ENCODE measurements around the gene HEATR1.
"Not testable (repeated sequence)": the region's sequence is repeated elsewhere in the genome, so short reads cannot be mapped to it uniquely, and the experiment has no call there.

The HEATR1 gene

DNA sequence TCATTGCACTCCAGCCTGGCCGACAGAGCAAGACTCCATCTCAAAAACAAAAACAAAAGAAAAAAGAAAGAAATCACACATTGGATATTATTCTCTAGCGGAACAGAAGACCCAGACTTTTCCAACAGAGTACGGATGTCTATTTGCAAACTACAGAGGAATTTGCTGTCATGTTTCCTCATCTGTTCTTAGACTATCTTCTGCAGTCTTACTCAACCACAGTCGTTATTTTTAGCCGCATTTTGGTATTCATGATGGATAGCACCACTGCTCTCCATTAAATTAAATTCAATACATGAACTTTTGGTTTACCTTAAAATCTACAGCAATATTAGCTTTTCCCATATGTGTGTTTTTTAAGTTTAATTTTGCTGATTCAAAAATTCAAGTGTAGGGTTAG lies 14.2 kb upstream of the HEATR1 start:
- no peak overlapping the region for H3K4me3 ChIP-seq (ENCODE audit: low read length in 2 of 2)
- no peak overlapping the region for H3K9ac ChIP-seq (ENCODE audit: low read length in 2 of 2)
- H3K27ac ChIP-seq (ENCODE audit: low read length): no peak overlapping the region
- no peaks in the 10 kb centered on the region for H3K4me1 ChIP-seq (ENCODE audit: control insufficient read depth, insufficient read depth, low read length)
- H3K36me3 ChIP-seq (ENCODE audit: control insufficient read depth in 2 of 2, insufficient read depth in 2 of 2, low read length in 2 of 2): no peaks in the 10 kb centered on the region
- H3K9me3 ChIP-seq (ENCODE audit: control insufficient read depth in 2 of 2, low read length in 2 of 2): peaks cover 8% of the 10 kb centered on the region in 2 donors
- peaks cover 0 to 7% of the 10 kb centered on the region in 2 donors for H3K27me3 ChIP-seq (ENCODE audit: control insufficient read depth in 1 of 2, insufficient read depth in 2 of 2, low read length in 2 of 2)

DNA sequence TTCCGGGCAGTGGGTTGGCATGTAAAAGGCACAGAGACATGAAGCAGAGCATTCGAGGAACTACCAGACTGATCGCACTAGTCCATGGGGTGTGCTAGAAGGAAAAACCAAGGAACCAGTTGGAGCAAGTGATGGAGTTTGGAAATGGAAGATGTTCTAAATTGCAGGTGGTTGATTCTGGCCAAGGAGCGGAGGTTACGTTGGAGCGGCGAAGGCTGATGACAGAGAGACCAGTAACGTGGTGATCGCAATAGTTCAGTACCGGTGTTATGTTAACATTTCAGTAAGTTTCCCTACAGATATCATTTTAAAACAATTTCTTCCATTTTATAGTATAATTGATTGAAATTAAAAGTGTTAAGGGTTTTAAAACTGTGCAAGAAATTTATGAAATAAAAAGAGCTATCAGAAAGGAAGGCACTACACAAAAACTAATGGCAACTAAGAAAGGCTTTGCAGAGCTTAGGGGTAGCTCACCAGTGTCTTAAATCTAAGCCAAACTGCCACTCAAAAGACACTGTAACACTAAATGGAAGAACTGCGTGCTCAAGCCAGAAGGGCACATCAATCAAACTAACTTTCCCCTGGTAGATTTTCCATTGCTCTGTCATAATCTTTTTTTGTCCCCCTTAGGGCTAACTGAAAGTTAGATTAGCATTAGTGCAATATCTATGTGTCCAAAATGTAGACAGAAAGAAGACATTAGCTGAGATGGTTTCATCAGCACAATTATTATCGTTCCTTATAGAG lies 11.3 kb upstream of the HEATR1 start:
- Histone ChIP-seq H3K4me3 (ENCODE audit: low read length in 2 of 2) (no peak overlapping the region), H3K9ac (ENCODE audit: low read length in 2 of 2) (no peak overlapping the region), H3K27me3 (ENCODE audit: control insufficient read depth in 1 of 2, insufficient read depth in 2 of 2, low read length in 2 of 2) (peaks cover 0 to 7% of the 10 kb centered on the region in 2 donors), H3K27ac (ENCODE audit: low read length) (no peak overlapping the region), H3K36me3 (ENCODE audit: control insufficient read depth in 2 of 2, insufficient read depth in 2 of 2, low read length in 2 of 2) (no peaks in the 10 kb centered on the region), H3K9me3 (ENCODE audit: control insufficient read depth in 2 of 2, low read length in 2 of 2) (no peaks in the 10 kb centered on the region), H3K4me1 (ENCODE audit: control insufficient read depth, insufficient read depth, low read length) (no peaks in the 10 kb centered on the region)

DNA sequence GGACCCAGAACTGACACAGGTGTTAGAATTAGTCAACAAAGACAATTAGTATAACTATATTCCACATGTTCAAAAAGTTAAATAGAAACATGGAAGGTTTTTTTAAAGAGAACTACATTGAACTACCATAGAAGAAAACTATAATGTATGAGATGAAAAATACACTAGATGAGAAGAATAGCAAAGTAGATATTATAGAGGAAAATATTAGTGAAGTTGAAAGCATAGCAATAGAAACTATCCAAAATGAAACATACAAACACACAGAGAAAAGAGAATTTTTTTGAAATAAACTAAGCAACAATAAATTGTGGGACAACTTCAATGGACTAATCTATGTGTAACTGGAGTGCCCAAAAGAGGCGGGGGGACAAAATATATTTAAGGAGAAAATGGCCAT lies 8.0 kb upstream of the HEATR1 start:
- no peaks in the 10 kb centered on the region for H3K36me3 ChIP-seq (ENCODE audit: control insufficient read depth in 2 of 2, insufficient read depth in 2 of 2, low read length in 2 of 2)
- no peaks in the 10 kb centered on the region for H3K9me3 ChIP-seq (ENCODE audit: control insufficient read depth in 2 of 2, low read length in 2 of 2)
- peaks cover 0 to 4% of the 10 kb centered on the region in 2 donors for H3K27me3 ChIP-seq (ENCODE audit: control insufficient read depth in 1 of 2, insufficient read depth in 2 of 2, low read length in 2 of 2)
- H3K4me3 ChIP-seq (ENCODE audit: low read length in 2 of 2): no peak overlapping the region
- H3K27ac ChIP-seq (ENCODE audit: low read length): no peak overlapping the region
- no peak overlapping the region for H3K9ac ChIP-seq (ENCODE audit: low read length in 2 of 2)
- H3K4me1 ChIP-seq (ENCODE audit: control insufficient read depth, insufficient read depth, low read length): no peaks in the 10 kb centered on the region

DNA sequence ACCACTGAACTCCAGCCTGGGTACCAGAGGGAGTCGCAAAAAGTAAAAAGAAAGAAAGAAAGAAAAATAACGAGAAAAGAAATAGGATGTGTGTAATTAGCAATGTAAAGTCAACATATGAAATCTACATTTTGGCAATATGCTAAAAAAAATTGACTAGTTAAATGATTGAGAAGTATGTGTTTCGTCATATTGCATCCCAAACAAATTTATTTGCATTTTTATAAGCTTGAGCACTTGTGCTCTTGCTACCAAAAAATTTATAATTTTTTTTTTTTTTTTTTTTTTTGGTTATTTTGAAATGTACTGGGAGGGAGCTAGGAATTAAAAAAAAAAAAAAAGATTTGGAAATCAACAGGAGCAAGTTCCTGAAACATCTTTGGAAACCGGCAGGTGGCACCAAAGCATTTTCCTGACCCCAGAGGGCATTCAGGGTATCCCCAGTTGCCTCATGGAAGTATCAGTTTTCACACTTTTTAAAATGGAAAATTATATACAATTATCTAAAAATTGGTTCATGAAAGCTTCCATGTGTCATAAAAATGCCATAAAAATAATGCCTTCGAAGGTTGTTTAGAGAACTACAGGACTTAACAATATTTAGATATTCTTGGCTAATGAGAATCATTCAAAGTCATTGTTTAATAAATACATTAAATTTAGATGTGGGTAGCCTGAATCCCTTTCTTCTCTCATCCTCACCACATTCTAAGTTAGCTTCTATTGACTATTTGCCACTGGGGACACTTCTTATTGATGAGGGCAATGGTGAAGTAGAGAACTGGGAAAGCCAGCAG lies 4.8 kb upstream of the HEATR1 start:
- no peak overlapping the region for H3K27ac ChIP-seq (ENCODE audit: low read length)
- H3K4me3 ChIP-seq (ENCODE audit: low read length in 2 of 2): no peak overlapping the region
- H3K4me1 ChIP-seq (ENCODE audit: control insufficient read depth, insufficient read depth, low read length): peaks cover 6% of the 10 kb centered on the region
- H3K9me3 ChIP-seq (ENCODE audit: control insufficient read depth in 2 of 2, low read length in 2 of 2): no peaks in the 10 kb centered on the region
- H3K27me3 ChIP-seq (ENCODE audit: control insufficient read depth in 1 of 2, insufficient read depth in 2 of 2, low read length in 2 of 2): no peaks in the 10 kb centered on the region
- no peaks in the 10 kb centered on the region for H3K36me3 ChIP-seq (ENCODE audit: control insufficient read depth in 2 of 2, insufficient read depth in 2 of 2, low read length in 2 of 2)
- no peak overlapping the region for H3K9ac ChIP-seq (ENCODE audit: low read length in 2 of 2)

DNA sequence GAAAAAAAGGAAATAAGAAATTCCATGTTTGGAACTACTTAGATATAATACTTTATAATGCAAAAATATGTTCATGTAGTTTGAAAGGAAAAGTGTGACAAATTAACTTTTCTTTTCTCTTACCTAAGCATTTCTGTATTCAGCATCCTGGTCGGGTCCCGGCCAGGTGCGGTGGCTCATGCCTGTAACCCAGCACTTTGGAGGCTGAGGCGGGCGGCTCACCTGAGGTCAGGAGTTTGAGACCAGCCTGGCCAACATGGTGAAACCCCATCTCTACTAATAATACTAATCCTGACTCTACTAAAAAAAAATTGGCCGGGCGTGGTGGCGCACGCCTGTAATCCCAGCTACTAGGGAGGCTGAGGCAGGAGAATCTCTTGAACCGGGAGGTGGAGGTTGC lies 3.3 kb upstream of the HEATR1 start:
- H3K4me3 ChIP-seq (ENCODE audit: low read length in 2 of 2); H3K27ac ChIP-seq (ENCODE audit: low read length); H3K27me3 ChIP-seq (ENCODE audit: control insufficient read depth in 1 of 2, insufficient read depth in 2 of 2, low read length in 2 of 2); H3K9ac ChIP-seq (ENCODE audit: low read length in 2 of 2); H3K9me3 ChIP-seq (ENCODE audit: control insufficient read depth in 2 of 2, low read length in 2 of 2); H3K36me3 ChIP-seq (ENCODE audit: control insufficient read depth in 2 of 2, insufficient read depth in 2 of 2, low read length in 2 of 2): not testable (repeated sequence)
- H3K4me1 ChIP-seq (ENCODE audit: control insufficient read depth, insufficient read depth, low read length): peaks cover 13% of the 10 kb centered on the region

DNA sequence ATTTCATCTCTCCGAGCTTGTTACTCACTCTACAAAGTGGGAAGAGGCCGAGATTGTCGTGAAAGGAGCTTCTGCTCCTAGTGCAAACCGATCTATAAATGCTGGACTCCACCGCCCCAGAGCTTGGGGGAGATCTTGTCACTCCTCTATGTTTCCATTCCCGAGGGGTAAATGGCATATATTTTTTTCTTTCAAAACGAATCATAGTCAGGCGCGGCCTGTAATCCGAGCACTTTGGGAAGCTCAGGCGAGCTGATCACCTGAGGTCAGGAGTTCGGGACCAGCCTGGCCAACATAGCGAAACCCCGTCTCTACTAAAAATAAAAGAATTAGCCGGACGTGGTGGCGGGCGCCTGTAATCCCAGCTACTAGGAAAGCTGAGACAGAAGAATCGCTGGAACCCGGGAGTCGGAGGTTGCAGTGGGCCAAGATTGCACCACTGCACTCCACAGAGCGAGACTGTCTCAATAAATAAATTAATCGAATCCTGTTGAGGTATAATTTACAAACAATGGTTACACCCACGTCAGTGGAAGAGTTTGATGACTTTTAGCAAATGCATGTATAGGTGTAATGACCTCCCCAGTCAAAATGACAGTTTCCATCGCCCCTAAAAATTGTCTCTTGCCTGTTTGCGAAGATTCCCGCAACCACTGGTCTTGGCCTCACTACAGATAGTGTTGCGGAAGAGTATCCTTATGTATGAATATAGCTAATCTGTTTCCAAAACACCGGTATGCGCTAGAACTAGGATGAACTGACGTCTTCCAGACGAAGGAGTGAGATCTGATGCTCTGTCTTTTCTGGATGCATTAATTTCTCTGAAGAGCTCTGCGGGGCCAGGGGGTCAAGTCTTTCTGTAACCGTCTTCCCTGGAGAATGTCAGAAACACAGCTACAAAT lies 840 bp upstream of the HEATR1 start:
- Histone ChIP-seq H3K27ac (ENCODE audit: low read length) (peak overlapping the region; percentile 83), H3K27me3 (ENCODE audit: control insufficient read depth in 1 of 2, insufficient read depth in 2 of 2, low read length in 2 of 2) (no peaks in the 10 kb centered on the region), H3K9me3 (ENCODE audit: control insufficient read depth in 2 of 2, low read length in 2 of 2) (no peaks in the 10 kb centered on the region), H3K4me1 (ENCODE audit: control insufficient read depth, insufficient read depth, low read length) (peaks cover 13% of the 10 kb centered on the region), H3K36me3 (ENCODE audit: control insufficient read depth in 2 of 2, insufficient read depth in 2 of 2, low read length in 2 of 2) (peaks cover 2 to 6% of the 10 kb centered on the region in 2 donors), H3K9ac (ENCODE audit: low read length in 2 of 2) (peak overlapping the region; percentile 75 to 90), H3K4me3 (ENCODE audit: low read length in 2 of 2) (peak overlapping the region; percentile 97 to 98)

DNA sequence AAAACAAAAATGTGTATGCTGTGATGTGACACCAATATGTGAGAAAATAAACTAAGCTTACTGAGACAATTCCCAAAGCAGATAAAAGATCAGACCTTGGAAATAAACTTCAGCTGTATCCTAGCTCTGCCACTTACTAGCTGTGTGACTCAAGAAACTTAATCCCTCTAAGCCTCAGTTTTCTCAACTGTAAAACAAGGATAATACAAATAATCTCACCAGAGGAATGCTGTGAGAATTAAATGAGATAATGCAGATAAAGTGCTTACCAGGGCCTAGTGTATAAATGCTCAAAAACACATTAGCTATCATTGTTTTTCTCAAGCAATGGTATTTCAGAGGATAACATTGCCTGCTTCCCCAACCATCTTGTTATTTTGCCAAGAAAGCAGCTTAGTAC lies 2.1 kb downstream of the HEATR1 start:
- Histone ChIP-seq H3K4me1 (ENCODE audit: control insufficient read depth, insufficient read depth, low read length) (peaks cover 13% of the 10 kb centered on the region), H3K27ac (ENCODE audit: low read length) (no peak overlapping the region), H3K4me3 (ENCODE audit: low read length in 2 of 2) (no peak overlapping the region)

DNA sequence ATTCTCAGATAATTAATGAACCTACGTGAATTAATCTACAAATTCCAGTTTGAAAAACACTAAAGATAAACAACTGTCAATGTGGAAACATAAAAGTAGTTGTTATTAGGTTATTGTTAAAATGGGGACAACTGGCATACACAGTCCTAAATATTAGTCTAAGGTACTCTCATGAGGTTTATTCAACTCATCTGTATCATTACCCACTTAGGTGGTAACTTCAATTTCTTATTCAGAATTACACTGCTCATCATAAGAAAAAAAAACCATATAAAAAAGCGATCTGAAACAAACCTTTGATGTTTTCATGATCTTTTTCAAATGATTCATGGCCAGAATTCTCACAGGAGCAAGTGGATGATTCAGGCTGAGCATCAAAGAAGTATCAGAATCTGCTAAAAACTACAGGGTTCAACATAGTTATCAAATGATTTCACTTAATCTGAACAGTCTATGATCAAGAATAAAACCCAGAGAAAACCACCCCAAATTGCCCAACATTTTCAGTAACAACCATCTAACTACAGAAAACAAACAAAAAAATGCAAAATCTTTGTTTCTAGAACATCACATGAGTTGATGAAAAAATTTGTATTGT lies 13.7 kb downstream of the HEATR1 start:
- H3K4me3 ChIP-seq (ENCODE audit: low read length in 2 of 2): no peak overlapping the region
- H3K4me1 ChIP-seq (ENCODE audit: control insufficient read depth, insufficient read depth, low read length): no peaks in the 10 kb centered on the region
- no peak overlapping the region for H3K9ac ChIP-seq (ENCODE audit: low read length in 2 of 2)
- no peaks in the 10 kb centered on the region for H3K27me3 ChIP-seq (ENCODE audit: control insufficient read depth in 1 of 2, insufficient read depth in 2 of 2, low read length in 2 of 2)
- no peaks in the 10 kb centered on the region for H3K9me3 ChIP-seq (ENCODE audit: control insufficient read depth in 2 of 2, low read length in 2 of 2)
- H3K36me3 ChIP-seq (ENCODE audit: control insufficient read depth in 2 of 2, insufficient read depth in 2 of 2, low read length in 2 of 2): peaks cover 13 to 15% of the 10 kb centered on the region in 2 donors
- H3K27ac ChIP-seq (ENCODE audit: low read length): no peak overlapping the region

More for the DNA sequence above, 2.1 kb downstream of the HEATR1 start:
- no peaks in the 10 kb centered on the region for H3K27me3 ChIP-seq (ENCODE audit: control insufficient read depth in 1 of 2, insufficient read depth in 2 of 2, low read length in 2 of 2)
- H3K9me3 ChIP-seq (ENCODE audit: control insufficient read depth in 2 of 2, low read length in 2 of 2): no peaks in the 10 kb centered on the region
- no peak overlapping the region for H3K9ac ChIP-seq (ENCODE audit: low read length in 2 of 2)
- peaks cover 7 to 16% of the 10 kb centered on the region in 2 donors for H3K36me3 ChIP-seq (ENCODE audit: control insufficient read depth in 2 of 2, insufficient read depth in 2 of 2, low read length in 2 of 2)

DNA sequence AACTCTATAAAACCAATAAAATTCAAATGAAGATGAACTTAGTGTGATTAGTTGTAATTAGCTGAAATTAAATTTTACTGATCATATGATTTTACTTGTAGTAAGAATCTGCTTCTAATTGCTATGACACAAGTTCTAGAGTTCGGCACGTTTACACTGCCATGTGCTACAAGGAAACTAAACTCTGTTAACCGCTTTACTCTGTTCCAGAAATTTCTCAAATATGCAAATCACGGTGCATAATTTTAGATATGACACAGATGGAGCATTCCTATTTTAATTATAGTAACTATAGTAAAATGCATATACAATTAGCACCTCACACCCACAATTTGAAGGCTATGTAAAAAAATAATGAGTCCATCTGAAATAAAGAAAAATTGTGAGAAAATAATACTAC lies 14.8 kb downstream of the HEATR1 start:
- Histone ChIP-seq H3K4me3 (ENCODE audit: low read length in 2 of 2) (no peak overlapping the region), H3K9ac (ENCODE audit: low read length in 2 of 2) (no peak overlapping the region), H3K27me3 (ENCODE audit: control insufficient read depth in 1 of 2, insufficient read depth in 2 of 2, low read length in 2 of 2) (no peaks in the 10 kb centered on the region), H3K4me1 (ENCODE audit: control insufficient read depth, insufficient read depth, low read length) (no peaks in the 10 kb centered on the region), H3K36me3 (ENCODE audit: control insufficient read depth in 2 of 2, insufficient read depth in 2 of 2, low read length in 2 of 2) (peaks cover 14 to 21% of the 10 kb centered on the region in 2 donors), H3K27ac (ENCODE audit: low read length) (no peak overlapping the region), H3K9me3 (ENCODE audit: control insufficient read depth in 2 of 2, low read length in 2 of 2) (no peaks in the 10 kb centered on the region)

DNA sequence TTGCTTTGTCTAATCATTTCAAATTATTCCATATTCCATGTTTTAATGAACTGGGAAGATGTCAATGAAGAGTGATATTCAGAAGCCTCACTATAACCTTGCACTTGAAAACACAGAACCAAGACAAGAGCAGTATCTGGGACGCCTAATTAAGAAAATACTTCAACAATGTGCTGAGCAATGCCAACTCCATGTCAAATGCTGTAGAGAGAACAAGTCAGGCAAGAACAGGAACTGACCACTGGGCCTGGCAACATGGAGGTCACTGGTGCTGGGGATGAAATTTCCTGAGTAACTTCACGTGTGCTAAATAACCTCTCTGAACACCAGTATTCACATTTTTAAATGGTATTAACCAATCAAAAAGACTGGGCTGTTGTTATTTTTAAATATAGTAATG lies 22.8 kb downstream of the HEATR1 start:
- Histone ChIP-seq H3K9ac (ENCODE audit: low read length in 2 of 2) (no peak overlapping the region), H3K27me3 (ENCODE audit: control insufficient read depth in 1 of 2, insufficient read depth in 2 of 2, low read length in 2 of 2) (no peaks in the 10 kb centered on the region), H3K4me1 (ENCODE audit: control insufficient read depth, insufficient read depth, low read length) (no peaks in the 10 kb centered on the region), H3K4me3 (ENCODE audit: low read length in 2 of 2) (no peak overlapping the region), H3K27ac (ENCODE audit: low read length) (no peak overlapping the region), H3K36me3 (ENCODE audit: control insufficient read depth in 2 of 2, insufficient read depth in 2 of 2, low read length in 2 of 2) (peaks cover 25 to 33% of the 10 kb centered on the region in 2 donors), H3K9me3 (ENCODE audit: control insufficient read depth in 2 of 2, low read length in 2 of 2) (no peaks in the 10 kb centered on the region)

Measured in stomach smooth muscle (tissue), 2 donors.